SJSA1 (cell line): ENCODE measurements around the gene TFPT. TPM values are rescaled to one million over a fixed set of nuclear protein-coding genes. Genes with fewer than 3 reads are reported as not detected.
A peak's percentile ranks its signal among the peaks of the same experiment; 100 is the strongest.

Source experiments
- DNase-seq, 2 experiments: peaks; one replicate each; pipeline ENCODE4 v3.0.0-alpha.2; 2015 to 2020; ENCODE audit warnings: low spot score in 2 of 2, low read depth in 1 of 2
- H3K27ac ChIP-seq: fragments of 250-450 bp; sonication (Bioruptor Pico); 2 replicates; pipeline ENCODE4 v1.5.1; 2020; ENCODE audit warnings: mild to moderate bottlenecking, moderate library complexity
- H3K27me3 ChIP-seq: fragments of 250-450 bp; sonication (Bioruptor Pico); replicated peaks from 2 replicates; pipeline ENCODE4 v1.5.1; 2020; ENCODE audit warnings: mild to moderate bottlenecking, moderate library complexity
- H3K36me3 ChIP-seq: fragments of 250-450 bp; sonication (Bioruptor Pico); 2 replicates; pipeline ENCODE4 v1.5.1; 2020; ENCODE audit warnings: mild to moderate bottlenecking
- H3K4me1 ChIP-seq: fragments of 250-450 bp; sonication (Bioruptor Pico); replicated peaks from 2 replicates; pipeline ENCODE4 v1.6.1; 2021; ENCODE audit warnings: mild to moderate bottlenecking
- H3K4me3 ChIP-seq: fragments of 250-450 bp; sonication (Bioruptor Pico); 2 replicates; pipeline ENCODE4 v1.5.1; 2020; ENCODE audit warnings: mild to moderate bottlenecking
- H3K9me3 ChIP-seq: fragments of 250-450 bp; sonication (Bioruptor Pico); replicated peaks from 2 replicates; pipeline ENCODE4 v1.5.1; 2020; ENCODE audit warnings: mild to moderate bottlenecking
- total RNA-seq: library from RNA; depleted of rRNA; stranded (reverse); fragments of >200 nt; shearing (Covaris generic); gene quantifications from 2 replicates; pipeline ENCODE4 v1.2.3, GENCODE V29; 2014

The TFPT gene
- total RNA-seq, 1 experiment from 2014 or later: 31.7 TPM

DNA sequence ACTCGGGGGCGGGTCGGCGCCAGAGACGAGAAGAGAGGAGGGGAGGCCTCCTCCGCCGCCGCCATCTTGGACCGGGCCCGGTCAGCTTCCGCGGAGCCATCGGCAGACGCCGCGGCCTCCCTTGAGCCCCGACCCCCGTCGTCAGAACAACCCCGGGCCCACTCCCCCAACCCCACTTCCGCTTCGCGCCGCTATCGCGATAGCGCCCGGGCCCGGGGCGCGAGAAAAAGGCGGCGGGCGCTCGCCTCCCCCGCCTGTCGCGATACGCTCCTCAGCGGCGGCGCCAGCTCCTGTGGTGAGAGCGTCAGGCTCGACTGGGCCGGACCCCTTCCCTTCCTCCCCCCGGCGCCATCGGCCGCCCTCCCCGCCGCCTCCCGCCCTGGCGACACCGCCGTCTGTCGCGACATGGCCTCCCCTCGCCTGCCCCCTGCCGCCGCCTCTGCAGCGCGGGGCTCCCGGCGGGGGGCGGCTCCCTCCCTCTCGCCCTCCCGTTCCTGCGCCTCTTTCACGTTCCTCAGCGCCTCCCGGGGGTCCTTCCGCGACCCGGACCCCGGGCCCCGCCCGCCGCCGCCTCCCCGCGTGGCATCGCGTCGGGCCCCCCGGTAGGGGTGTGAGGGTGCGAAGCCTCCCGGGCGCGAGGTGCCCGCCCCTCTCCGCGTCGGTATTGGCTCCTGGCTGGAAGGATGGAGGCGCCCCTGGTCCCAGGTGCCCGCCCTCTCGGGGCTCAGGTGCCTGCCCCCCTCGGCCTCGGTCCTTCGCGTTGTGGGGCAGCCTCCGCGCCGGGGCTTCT, 22.4 kb upstream of the TFPT start, which contains the start of gene CNOT3:
CNOT3 (plus strand) TSS at position 64 of the 790 bp plus-strand sequence. CDS start 5,217 bp downstream, outside the sequence.
- no peaks in the 10 kb centered on the region for H3K27me3 ChIP-seq
- peak within 1 kb of the TSS; percentile 92 for H3K27ac ChIP-seq
- H3K4me1 ChIP-seq: peaks cover 18% of the 10 kb centered on the region
- peaks cover 51% of the 10 kb centered on the region for H3K36me3 ChIP-seq
- DNase-seq: no peak
- no peaks in the 10 kb centered on the region for H3K9me3 ChIP-seq
- H3K4me3 ChIP-seq: peak within 1 kb of the TSS; percentile 80

DNA sequence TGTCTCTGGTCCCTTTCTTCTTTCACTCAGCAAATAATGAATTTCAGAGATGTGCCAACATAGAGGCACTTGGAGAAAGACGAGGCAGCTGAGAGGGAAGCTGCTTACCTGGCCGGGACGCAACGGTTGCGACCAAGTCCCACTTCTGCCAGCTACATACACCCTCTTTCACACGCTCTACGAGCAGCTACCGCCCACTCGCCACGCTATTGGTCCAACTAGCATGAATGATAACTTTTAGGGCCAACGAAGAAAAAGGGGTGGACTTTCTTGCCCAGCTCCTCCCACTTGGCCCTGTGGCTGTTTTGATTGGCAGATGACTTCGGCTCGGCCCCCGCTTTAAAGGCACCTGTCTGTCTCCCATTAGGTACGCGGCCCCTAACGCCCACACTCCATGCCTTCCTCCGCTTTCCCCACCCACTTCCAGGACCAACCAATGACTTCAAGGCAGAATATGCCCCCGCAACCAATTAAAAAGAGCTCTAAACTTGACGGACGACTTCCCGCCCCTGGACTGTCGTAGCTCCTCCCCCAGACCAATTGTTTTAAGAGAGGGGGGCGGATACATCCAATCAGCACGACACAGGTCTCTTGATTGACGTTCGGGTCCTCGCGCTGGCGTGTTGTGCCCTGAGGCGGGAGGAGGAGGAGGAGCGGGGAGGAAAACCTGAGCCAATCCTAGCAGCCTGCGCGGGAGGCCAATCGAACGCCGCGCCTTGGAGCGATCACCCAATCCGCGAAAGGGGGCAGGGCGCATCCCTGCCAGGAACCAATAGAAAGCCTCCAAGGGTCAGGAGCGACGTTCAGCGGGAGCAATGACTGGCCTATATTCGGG, 21.6 kb upstream of the TFPT start:
- Histone ChIP-seq H3K27ac (peak overlapping the region; percentile 92), H3K27me3 (no peaks in the 10 kb centered on the region), H3K9me3 (no peaks in the 10 kb centered on the region), H3K4me3 (peak overlapping the region; percentile 80), H3K36me3 (peaks cover 43% of the 10 kb centered on the region), H3K4me1 (peaks cover 18% of the 10 kb centered on the region)
- peak; percentile 100 for DNase-seq

DNA sequence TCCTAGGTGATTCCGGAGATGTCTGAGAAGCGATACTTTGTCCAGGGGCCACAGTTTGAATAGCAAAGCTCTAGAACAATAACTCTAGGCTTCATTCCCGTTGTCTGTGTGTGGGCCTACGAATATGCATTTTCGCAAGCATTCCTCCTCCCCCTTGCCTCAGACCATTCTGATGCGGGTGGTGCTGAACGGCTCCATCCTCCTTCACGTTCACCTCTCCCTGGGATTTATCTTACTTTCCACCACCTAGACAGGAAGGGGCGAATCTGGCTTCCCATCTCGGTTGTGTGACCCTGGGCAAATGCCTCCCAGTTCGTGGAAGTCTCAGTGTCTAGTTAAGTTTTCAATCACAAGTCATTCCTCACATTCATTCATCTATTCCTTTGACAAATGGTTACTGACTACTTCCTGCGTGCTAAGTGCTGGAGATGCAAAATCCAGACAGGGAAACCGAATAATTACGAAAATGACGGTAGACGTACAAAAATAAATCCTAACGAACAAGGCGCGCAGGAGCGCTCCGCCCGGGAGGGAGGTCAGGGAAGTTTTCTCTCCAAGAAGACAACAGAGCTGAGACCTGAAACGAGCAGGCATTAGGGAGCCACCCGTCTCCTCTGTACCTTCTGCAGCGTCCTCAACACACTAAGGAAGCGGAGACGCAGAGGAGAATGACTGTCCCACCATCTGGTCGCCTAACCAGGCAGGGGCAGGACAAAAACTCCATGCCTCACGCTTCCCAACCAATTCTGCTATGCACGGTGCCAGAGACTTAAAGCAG, 20.8 kb upstream of the TFPT start:
- peaks cover 18% of the 10 kb centered on the region for H3K4me1 ChIP-seq
- no peak overlapping the region for H3K27ac ChIP-seq
- DNase-seq: peak in 1 of 2 experiments; percentile 35
- H3K9me3 ChIP-seq: no peaks in the 10 kb centered on the region
- peak overlapping the region; percentile 37 for H3K4me3 ChIP-seq
- peaks cover 43% of the 10 kb centered on the region for H3K36me3 ChIP-seq
- H3K27me3 ChIP-seq: no peaks in the 10 kb centered on the region

DNA sequence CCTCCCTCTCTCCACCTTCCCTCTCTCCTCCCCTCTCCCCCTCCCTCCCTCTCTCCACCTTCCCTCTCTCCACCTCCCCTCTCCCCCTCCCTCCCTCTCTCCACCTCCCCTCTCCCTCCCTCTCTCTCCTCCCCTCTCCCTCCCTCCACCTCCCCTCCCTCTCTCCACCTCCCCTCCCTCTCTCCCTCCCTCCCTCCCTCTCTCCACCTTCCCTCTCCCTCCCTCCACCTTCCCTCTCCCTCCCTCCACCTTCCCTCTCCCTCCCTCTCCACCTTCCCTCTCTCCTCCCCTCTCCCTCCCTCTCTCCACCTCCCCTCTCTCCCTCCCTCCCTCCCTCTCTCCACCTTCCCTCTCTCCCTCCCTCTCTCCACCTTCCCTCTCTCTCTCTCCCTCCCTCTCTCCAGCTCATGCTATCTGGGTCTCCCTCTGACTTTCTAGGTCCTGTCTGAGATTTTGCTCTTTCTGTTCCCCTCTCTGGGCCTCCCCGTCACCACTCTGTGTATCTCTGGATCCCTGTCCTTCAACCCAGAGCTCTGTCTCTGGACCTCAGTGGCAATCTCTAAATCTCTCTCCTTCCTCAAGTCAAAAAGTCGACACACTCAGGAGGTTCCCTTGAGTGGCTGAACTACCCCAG, 18.6 kb upstream of the TFPT start:
- no peak overlapping the region for H3K27ac ChIP-seq
- H3K27me3 ChIP-seq: no peaks in the 10 kb centered on the region
- H3K4me1 ChIP-seq: peaks cover 16% of the 10 kb centered on the region
- peaks cover 29% of the 10 kb centered on the region for H3K36me3 ChIP-seq
- no peak overlapping the region for H3K4me3 ChIP-seq
- H3K9me3 ChIP-seq: no peaks in the 10 kb centered on the region
- DNase-seq: no peak

DNA sequence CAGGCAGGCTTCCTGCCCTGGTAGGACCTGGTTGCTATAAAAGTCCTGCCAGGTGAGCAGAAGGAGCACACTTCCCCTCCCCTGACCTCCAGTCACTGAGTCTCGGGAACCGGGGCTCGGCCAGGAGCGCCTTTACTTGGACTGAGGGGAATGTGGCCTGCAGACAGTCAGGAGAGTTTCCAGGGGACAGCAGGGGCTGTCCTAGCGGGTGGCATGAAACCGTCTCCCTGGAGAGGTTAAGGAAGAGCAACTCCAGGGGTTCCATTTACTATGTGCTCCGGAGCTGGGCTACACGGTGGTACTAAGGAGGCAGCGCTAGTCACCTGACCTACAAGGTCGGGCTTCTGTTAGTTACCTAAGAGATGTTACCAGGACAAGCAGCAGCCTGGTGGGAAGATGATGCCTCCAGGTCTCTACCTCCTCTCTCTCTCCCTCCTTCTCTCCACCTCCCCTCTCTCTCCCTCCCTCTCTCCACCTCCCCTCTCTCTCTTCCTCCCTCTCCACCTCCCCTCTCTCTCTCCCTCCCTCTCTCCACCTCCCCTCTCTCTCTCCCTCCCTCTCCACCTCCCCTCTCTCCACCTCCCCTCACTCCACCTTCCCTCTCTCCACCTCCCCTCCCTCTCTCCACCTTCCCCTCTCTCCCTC, 18.0 kb upstream of the TFPT start:
- Histone ChIP-seq H3K27ac (no peak overlapping the region), H3K27me3 (no peaks in the 10 kb centered on the region)
- DNase-seq: no peak

DNA sequence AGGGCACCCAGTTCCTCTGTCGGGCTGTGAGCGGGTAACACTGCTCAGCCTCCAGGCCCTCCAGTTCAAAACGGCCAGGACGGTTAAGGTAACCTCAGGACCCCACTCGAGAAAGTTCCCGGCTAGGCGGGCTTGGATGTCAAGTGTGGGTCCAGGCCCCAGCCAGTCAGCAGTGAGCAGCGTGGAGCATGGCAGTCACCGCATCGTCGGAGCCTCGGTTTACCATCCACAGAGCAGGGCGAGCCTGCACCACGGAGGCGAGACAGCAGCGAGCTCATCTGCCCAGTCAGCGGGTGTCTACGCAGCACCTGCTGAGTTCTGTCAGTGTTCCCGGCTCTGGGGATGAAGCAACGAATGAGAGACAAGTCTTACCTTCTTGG, 14.2 kb upstream of the TFPT start:
- Histone ChIP-seq H3K4me3 (no peak overlapping the region), H3K36me3 (peaks cover 59% of the 10 kb centered on the region), H3K27me3 (no peaks in the 10 kb centered on the region), H3K4me1 (no peaks in the 10 kb centered on the region), H3K27ac (no peak overlapping the region), H3K9me3 (no peaks in the 10 kb centered on the region)
- DNase-seq: no peak

More for the DNA sequence above, 18.0 kb upstream of the TFPT start:
- Histone ChIP-seq H3K36me3 (peaks cover 29% of the 10 kb centered on the region), H3K4me1 (peaks cover 10% of the 10 kb centered on the region), H3K9me3 (no peaks in the 10 kb centered on the region), H3K4me3 (no peak overlapping the region)

DNA sequence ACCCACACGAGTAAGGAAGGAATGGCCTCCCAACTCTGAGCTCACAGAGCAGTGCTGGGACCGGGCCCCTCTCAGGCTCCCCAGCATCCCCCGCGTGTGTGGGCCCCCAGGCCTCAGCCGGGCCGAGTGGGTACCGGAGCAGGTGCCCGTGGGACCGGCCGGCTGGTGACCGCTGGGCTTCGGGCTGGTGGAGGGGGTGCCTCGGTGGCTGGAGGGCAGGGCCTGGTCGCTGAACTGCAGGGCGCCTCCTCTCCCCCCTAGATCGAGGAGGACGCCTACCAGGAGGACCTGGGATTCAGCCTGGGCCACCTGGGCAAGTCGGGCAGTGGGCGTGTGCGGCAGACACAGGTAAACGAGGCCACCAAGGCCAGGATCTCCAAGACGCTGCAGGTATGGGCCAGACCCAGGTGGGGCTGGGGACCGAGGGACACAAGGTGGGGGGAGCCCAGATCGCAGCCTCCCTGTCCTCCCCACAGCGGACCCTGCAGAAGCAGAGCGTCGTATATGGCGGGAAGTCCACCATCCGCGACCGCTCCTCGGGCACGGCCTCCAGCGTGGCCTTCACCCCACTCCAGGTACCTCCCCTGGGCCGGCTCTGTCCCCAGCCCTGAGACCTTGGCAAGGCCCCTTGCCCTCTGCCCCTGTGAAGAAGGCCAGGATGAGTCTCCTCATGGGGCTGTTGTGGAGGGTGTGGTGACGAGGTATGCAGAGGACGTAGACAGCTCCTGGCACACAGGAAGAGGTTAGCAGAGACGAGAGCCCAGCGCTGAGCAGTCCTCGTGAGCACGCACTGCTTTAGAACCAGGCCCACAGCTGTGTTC, 13.5 kb upstream of the TFPT start:
- no peaks in the 10 kb centered on the region for H3K4me1 ChIP-seq
- peaks cover 65% of the 10 kb centered on the region for H3K36me3 ChIP-seq
- H3K9me3 ChIP-seq: no peaks in the 10 kb centered on the region
- no peak overlapping the region for H3K27ac ChIP-seq
- H3K27me3 ChIP-seq: no peaks in the 10 kb centered on the region
- DNase-seq: no peak
- H3K4me3 ChIP-seq: no peak overlapping the region

- Histone ChIP-seq H3K9me3 (no peaks in the 10 kb centered on the region), H3K4me1 (no peaks in the 10 kb centered on the region), H3K4me3 (no peak overlapping the region), H3K27ac (no peak overlapping the region), H3K36me3 (peaks cover 71% of the 10 kb centered on the region), H3K27me3 (no peaks in the 10 kb centered on the region)
- DNase-seq: no peak
Observed at GRCh38 chr19:54128441-54128725, 12.9 kb upstream of the TFPT start.

DNA sequence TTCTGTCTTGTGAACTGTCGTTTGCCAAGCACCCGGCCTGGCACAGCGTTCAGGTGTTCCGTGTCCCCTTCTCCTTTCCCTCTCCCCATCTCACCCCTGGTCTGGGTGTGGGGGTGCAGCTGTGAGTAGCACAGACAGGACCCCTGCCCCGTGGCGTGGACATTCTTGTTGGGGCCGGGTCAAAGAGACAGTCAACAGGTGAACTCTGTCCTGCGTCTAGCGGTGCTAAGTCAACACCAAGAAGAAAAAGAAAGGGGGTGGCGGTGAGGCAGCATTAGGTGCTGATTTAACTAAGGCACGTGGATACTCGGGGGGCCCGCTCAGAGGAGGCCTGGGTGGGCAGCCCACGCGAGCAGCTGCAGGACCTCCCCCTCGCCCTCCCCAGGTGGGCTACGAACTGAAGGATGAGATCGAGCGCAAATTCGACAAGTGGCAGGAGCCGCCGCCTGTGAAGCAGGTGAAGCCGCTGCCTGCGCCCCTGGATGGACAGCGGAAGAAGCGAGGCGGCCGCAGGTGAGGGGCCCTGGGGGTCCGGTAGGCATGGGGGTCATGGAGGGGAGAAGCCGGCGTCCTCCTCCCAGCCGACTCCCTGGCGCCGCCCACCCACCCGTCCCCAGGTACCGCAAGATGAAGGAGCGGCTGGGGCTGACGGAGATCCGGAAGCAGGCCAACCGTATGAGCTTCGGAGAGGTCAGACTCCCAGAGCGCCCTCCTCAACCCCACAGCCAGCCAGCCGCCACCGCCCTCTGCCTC, 12.4 kb upstream of the TFPT start:
- Histone ChIP-seq H3K9me3 (no peaks in the 10 kb centered on the region), H3K4me1 (no peaks in the 10 kb centered on the region), H3K36me3 (peaks cover 76% of the 10 kb centered on the region), H3K27ac (no peak overlapping the region), H3K4me3 (no peak overlapping the region), H3K27me3 (no peaks in the 10 kb centered on the region)
- DNase-seq: no peak

- no peak for DNase-seq
- Histone ChIP-seq H3K36me3 (peaks cover 84% of the 10 kb centered on the region), H3K4me3 (no peak overlapping the region)
Observed at GRCh38 chr19:54125713-54126112, 10.3 kb upstream of the TFPT start.

GRCh38 chr19:54124393-54124792, 8.9 kb upstream of the TFPT start:
- Histone ChIP-seq H3K4me3 (no peak overlapping the region), H3K36me3 (peaks cover 91% of the 10 kb centered on the region), H3K27ac (no peak overlapping the region), H3K4me1 (no peaks in the 10 kb centered on the region), H3K9me3 (no peaks in the 10 kb centered on the region), H3K27me3 (no peaks in the 10 kb centered on the region)
- no peak for DNase-seq

More at GRCh38 chr19:54125713-54126112, 10.3 kb upstream of the TFPT start:
- Histone ChIP-seq H3K4me1 (no peaks in the 10 kb centered on the region), H3K27ac (no peak overlapping the region), H3K27me3 (no peaks in the 10 kb centered on the region), H3K9me3 (no peaks in the 10 kb centered on the region)

- H3K4me3 ChIP-seq: no peak overlapping the region
- H3K36me3 ChIP-seq: peaks cover 85% of the 10 kb centered on the region
- no peaks in the 10 kb centered on the region for H3K27me3 ChIP-seq
- no peak for DNase-seq
- H3K9me3 ChIP-seq: no peaks in the 10 kb centered on the region
- no peaks in the 10 kb centered on the region for H3K4me1 ChIP-seq
- H3K27ac ChIP-seq: no peak overlapping the region
Observed at GRCh38 chr19:54123682-54124081, 8.2 kb upstream of the TFPT start.
